K562 (cell line): ENCODE results near the gene CLIP1. TPM values are rescaled to one million over a fixed set of nuclear protein-coding genes. Genes with fewer than 3 reads are reported as not detected.

Experiments used
- ATAC-seq: fragments of 200-7000 bp; cut with Tn5 transposase; 3 replicates; pipeline ENCODE4 v1.9.1; 2020; ENCODE audit warnings: moderate library complexity
- BruUV-seq: library from RNA; stranded (reverse); fragments of 400-500 nt; replicated peaks from 2 replicates; lab custom pipeline; 2021; lab: Mats Ljungman, UMichigan
- CTCF ChIA-PET: fragments of 300-600 bp; formaldehyde crosslinking; extraction: SDS; loops from one replicate; lab custom pipeline; 2021; ENCODE audit warnings: low intra/inter-chr PET ratio; lab: Yijun Ruan, JAX
- POLR2A ChIA-PET: fragments of 300-600, 350-650 bp; sonication (Branson Sonifier 250); formaldehyde crosslinking; extraction: SDS; loops from one replicate; lab custom pipeline; 2021; ENCODE audit warnings: antibody characterized with exemption, inconsistent platforms; lab: Yijun Ruan, JAX
- DNase-seq, 4 experiments: peaks; one replicate each; pipeline versions ENCODE4 v3.0.0 to v3.0.0-alpha.2; 2011 to 2018; ENCODE audit warnings: low spot score in 3 of 4, mixed read lengths in 3 of 4; ENCODE audit errors: extremely low read depth in 1 of 4
- FAIRE-seq: peaks from 2 replicates; lab custom pipeline; 2011; peaks lifted over from hg19 to GRCh38; lab: Jason Lieb, UNC
- H2AFZ ChIP-seq: 2 replicates; pipeline ENCODE4 v1.6.0; 2011; ENCODE audit warnings: low read depth, low read length, control low read depth, inconsistent platforms
- H3K27ac ChIP-seq: fragments of 200-600 bp; 3 replicates; pipeline ENCODE4 v1.8.0; 2011; ENCODE audit warnings: low read depth, mild to moderate bottlenecking, control low read depth, inconsistent platforms, low read length, moderate library complexity, mixed read lengths; ENCODE audit errors: extremely low read depth
- H3K27me3 ChIP-seq, 2 experiments: fragments of 300-600 bp in 1 of 2; 2 replicates in 1 of 2; 3 replicates in 1 of 2; pipeline versions ENCODE4 v1.6.0 to v1.8.0; 2011; ENCODE audit warnings: inconsistent platforms in 2 of 2, low read length in 2 of 2, mild to moderate bottlenecking in 1 of 2, mixed read lengths in 1 of 2, moderate library complexity in 1 of 2; ENCODE audit not compliant: control insufficient read depth in 2 of 2, insufficient read depth in 2 of 2
- H3K36me3 ChIP-seq: fragments of 300-600 bp; 3 replicates; pipeline ENCODE4 v1.8.0; 2011; ENCODE audit warnings: mild to moderate bottlenecking, low read length, inconsistent platforms; ENCODE audit not compliant: control insufficient read depth, insufficient read depth
- H3K4me1 ChIP-seq, 2 experiments: fragments of 200-600 bp in 1 of 2; replicated peaks in 1 of 2; 2 replicates in 1 of 2; 3 replicates in 1 of 2; pipeline versions ENCODE4 v1.5.1 to v1.8.0; 2011; ENCODE audit warnings: inconsistent platforms in 2 of 2, low read length in 2 of 2, mild to moderate bottlenecking in 1 of 2, mixed read lengths in 1 of 2, moderate library complexity in 1 of 2; ENCODE audit not compliant: control insufficient read depth in 2 of 2, insufficient read depth in 2 of 2
- H3K4me2 ChIP-seq: 2 replicates; pipeline ENCODE4 v1.6.1; 2011; ENCODE audit warnings: low read length, control low read depth, inconsistent platforms, mixed read lengths; ENCODE audit not compliant: insufficient read depth
- H3K4me3 ChIP-seq: fragments of 200-600 bp; sonication (generic), shearing (Covaris generic); 2 replicates; pipeline ENCODE4 v1.5.1; 2016; ENCODE audit warnings: control low read depth, inconsistent platforms
- H3K79me2 ChIP-seq: fragments of 200-600 bp; 3 replicates; pipeline ENCODE4 v1.8.0; 2011; ENCODE audit warnings: low read length, inconsistent platforms; ENCODE audit not compliant: control insufficient read depth, insufficient read depth
- H3K9ac ChIP-seq, 2 experiments: 2 replicates each; pipeline versions ENCODE4 v1.6.0 to v1.6.1; 2011; ENCODE audit warnings: low read depth in 2 of 2, low read length in 2 of 2, control low read depth in 1 of 2, inconsistent platforms in 1 of 2, mild to moderate bottlenecking in 1 of 2, mixed read lengths in 1 of 2; ENCODE audit not compliant: insufficient read depth in 1 of 2
- H3K9me1 ChIP-seq: one replicate; pipeline ENCODE4 v1.6.0; 2011; ENCODE audit warnings: inconsistent platforms, mild to moderate bottlenecking, low read length, moderate library complexity; ENCODE audit not compliant: control insufficient read depth, insufficient read depth
- H3K9me3 ChIP-seq: replicated peaks from 2 replicates; pipeline ENCODE4 v1.5.1; 2011; ENCODE audit warnings: low read depth, low read length, inconsistent platforms; ENCODE audit not compliant: control insufficient read depth, insufficient read depth
- H4K20me1 ChIP-seq: replicated peaks from 2 replicates; pipeline ENCODE4 v1.6.1; 2011; ENCODE audit warnings: low read length, inconsistent platforms, mixed read lengths; ENCODE audit not compliant: control insufficient read depth, insufficient read depth
- CEBPG ChIP-seq, 3 experiments: fragments of 200-800 bp in 1 of 3; sonication (Bioruptor generic) in 1 of 3; sonication (generic) in 1 of 3; formaldehyde crosslinking in 1 of 3; IDR thresholded peaks in 2 of 3; conservative IDR thresholded peaks in 1 of 3; 2 replicates each; pipeline versions ENCODE4 v1.6.1 to v1.8.0; 2016 to 2022; ENCODE audit warnings: missing compliant biosample characterization in 2 of 3, missing genetic modification characterization in 2 of 3, mild to moderate bottlenecking in 1 of 3, missing genetic modification reagents in 1 of 3
- JUN ChIP-seq, 2 experiments: sonication (generic) in 1 of 2; formaldehyde crosslinking in 1 of 2; IDR thresholded peaks; 2 replicates each; pipeline versions ENCODE4 v1.6.1 to v1.8.0; 2012 to 2022; ENCODE audit warnings: borderline replicate concordance in 2 of 2, mild to moderate bottlenecking in 2 of 2, improper control_type of control experiment in 1 of 2, low read depth in 1 of 2, low read length in 1 of 2, missing genetic modification reagents in 1 of 2
- RFX5 ChIP-seq: IDR thresholded peaks from 2 replicates; pipeline ENCODE4 v1.6.1; 2011; ENCODE audit warnings: low read depth, mild to moderate bottlenecking, improper control_type of control experiment, low read length
- ZHX1 ChIP-seq: fragments of 150-350 bp; conservative IDR thresholded peaks from 2 replicates; pipeline ENCODE4 v1.6.1; 2014; ENCODE audit warnings: low read length
- ZKSCAN1 ChIP-seq: fragments of 150-350 bp; IDR thresholded peaks from 2 replicates; pipeline ENCODE4 v1.6.1; 2016; ENCODE audit warnings: low read depth, low read length
- WGBS: fragments of 100-300 bp; shearing (Covaris generic); methylation state at CpG from one replicate; pipeline ENCODE4 v1.1.6; 2016; ENCODE audit warnings: low coverage, mixed read lengths; ENCODE audit not compliant: insufficient coverage; ENCODE audit errors: missing lambda C conversion rate; 5-methylcytosine and 5-hydroxymethylcytosine counted together
- in situ Hi-C: fragments of 300-500 bp; cut with MboI; formaldehyde crosslinking; loops from 4 replicates; pipeline ENCODE4 v1.15.0; 2018; ENCODE audit warnings: inconsistent platforms, mixed read lengths
- intact Hi-C: fragments of 100-400 bp; cut with micrococcal nuclease; formaldehyde crosslinking; loops from 2 replicates; pipeline ENCODE4 v1.14.2; 2022
- polyA plus RNA-seq, 8 experiments: library from polyadenylated mRNA; depleted of rRNA in 4 of 8; stranded (reverse) in 5 of 8; unstranded in 3 of 8; fragments of >200 nt; fragmentation: Nextera tagmentation in 2 of 8; fragmentation: Illumina TruSeq in 1 of 8; extraction: Ambion mirVana in 2 of 8; extraction: Trizol in 1 of 8; gene quantifications; 2 replicates each; pipeline versions ENCODE4 v1.2.1 to v1.2.3, GENCODE V29; 2011 to 2014; ENCODE audit warnings: inconsistent platforms in 1 of 8, missing spikeins in 1 of 8
- total RNA-seq, 7 experiments: library from RNA; depleted of rRNA in 6 of 7; stranded (reverse); fragments of >200 nt in 6 of 7; fragmentation: Illumina TruSeq in 2 of 7; extraction: Trizol in 2 of 7; gene quantifications; 2 replicates each; pipeline versions ENCODE4 v1.2.1 to v1.2.3, GENCODE V29; 2011 to 2021; ENCODE audit warnings: low replicate concordance in 1 of 7
- TF ChIP-seq, protein P1 (sequence below): fragments of 250-450 bp; sonication (Bioruptor Pico); IDR thresholded peaks from 2 replicates; pipeline ENCODE4 v1.5.1; 2021; ENCODE audit warnings: mild to moderate bottlenecking

The CLIP1 gene
- total and polyA plus RNA-seq, 9 of the 15 experiments (the other 6 are each of a cell fraction or from before 2014, with no cell fraction given) = 5.8 to 33.9 (median 27.6) TPM

- Histone ChIP-seq H3K9ac (no peak overlapping the region), H3K4me3 (no peak overlapping the region), H3K9me3 (no peaks in the 10 kb centered on the region), H3K79me2 (no peaks in the 10 kb centered on the region), H3K9me1 (no peaks in the 10 kb centered on the region), H3K27ac (no peak overlapping the region), H3K36me3 (peaks cover 28% of the 10 kb centered on the region; the same call in 1 of the 3 replicates), H3K4me2 (no peak overlapping the region), H2AFZ (no peak overlapping the region), H3K4me1 (no peaks in the 10 kb centered on the region), H4K20me1 (0 out of 2 replicates have a peak, but pooled peaks cover 3% of the 10 kb centered on the region), H3K27me3 (no peaks in the 10 kb centered on the region)
- CTCF ChIA-PET = no interaction called here
- ATAC-seq = no peak
- BruUV-seq = no TSS peak
- in situ Hi-C loops = no loop called here
- POLR2A ChIA-PET = no interaction called here
- 87% methylated on average over 1 of the region's 1 CpG for WGBS
- intact Hi-C loops = no loop called here
- DNase-seq = no peak
- no peak for FAIRE-seq
- no peak for TF ChIP-seq JUN (IDR thresholded peaks at IDR 0.05; ENCODE audit: borderline replicate concordance, low read depth, low read length)
- TF ChIP-seq JUN (CRISPR knock-in tag; IDR thresholded peaks at IDR 0.05; ENCODE audit: borderline replicate concordance) = no peak
- no peak for TF ChIP-seq RFX5
- TF ChIP-seq, protein P1, sequence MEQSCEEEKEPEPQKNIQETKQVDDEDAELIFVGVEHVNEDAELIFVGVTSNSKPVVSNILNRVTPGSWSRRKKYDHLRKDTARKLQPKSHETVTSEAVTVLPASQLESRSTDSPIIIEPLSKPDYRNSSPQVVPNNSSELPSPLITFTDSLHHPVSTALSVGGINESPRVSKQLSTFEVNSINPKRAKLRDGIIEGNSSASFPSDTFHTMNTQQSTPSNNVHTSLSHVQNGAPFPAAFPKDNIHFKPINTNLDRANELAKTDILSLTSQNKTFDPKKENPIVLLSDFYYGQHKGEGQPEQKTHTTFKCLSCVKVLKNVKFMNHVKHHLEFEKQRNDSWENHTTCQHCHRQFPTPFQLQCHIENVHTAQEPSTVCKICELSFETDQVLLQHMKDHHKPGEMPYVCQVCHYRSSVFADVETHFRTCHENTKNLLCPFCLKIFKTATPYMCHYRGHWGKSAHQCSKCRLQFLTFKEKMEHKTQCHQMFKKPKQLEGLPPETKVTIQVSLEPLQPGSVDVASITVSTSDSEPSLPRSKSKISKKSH (CRISPR knock-in tag) = no peak
- no peak for TF ChIP-seq CEBPG (CRISPR knock-in tag; IDR thresholded peaks at IDR 0.05)
- TF ChIP-seq CEBPG (tag; conservative IDR thresholded peaks at IDR 0.05 in 1 of 2, IDR thresholded peaks at IDR 0.05 in 1 of 2) = no peak
- no peak for TF ChIP-seq ZHX1
- TF ChIP-seq ZKSCAN1 = no peak
These were observed 117.5 kb downstream of the CLIP1 start for GRCh38 chr12:122304924-122305323.
